Measurements from ENCODE around the gene CARD14. TPM values are rescaled to one million over a fixed set of nuclear protein-coding genes. Genes with fewer than 3 reads are reported as not detected.

CARD14 gene
- total RNA-seq, 1 experiment from 2014 or later, result 0.24 TPM

GRCh38 chr17:80187515-80187941 is 17.7 kb downstream of the CARD14 start:
- Histone ChIP-seq H3T11ph (ENCODE audit: low read length) (no peak overlapping the region), H4K5ac (ENCODE audit: insufficient read length, low read depth, low read length) (no peak overlapping the region), H3K79me1 (ENCODE audit: insufficient read depth, low read depth, low read length, poor library complexity, severe bottlenecking) (no peaks in the 10 kb centered on the region), H2BK120ac (ENCODE audit: low read depth, low read length, poor library complexity, severe bottlenecking) (no peak overlapping the region), H3K9me3 (ENCODE audit: control insufficient read depth, low read depth, low read length) (no peaks in the 10 kb centered on the region), H3K23ac (ENCODE audit: insufficient read length, low read depth, low read length) (no peak overlapping the region), H3K56ac (ENCODE audit: insufficient read length, low read depth, low read length) (no peak overlapping the region), H2BK5ac (ENCODE audit: insufficient read length, low read length) (no peak overlapping the region), H3K4me1 (ENCODE audit: insufficient read depth, low read length) (no peaks in the 10 kb centered on the region), H2AFZ (ENCODE audit: low read length) (no peak overlapping the region), H3K4me2 (ENCODE audit: insufficient read depth, insufficient read length, low read length) (no peak overlapping the region), H2BK20ac (ENCODE audit: low read depth, low read length, poor library complexity, severe bottlenecking) (no peak overlapping the region), H3K14ac (ENCODE audit: insufficient read depth, low read length) (no peak overlapping the region), H3K27ac (ENCODE audit: insufficient read length, low read depth, low read length) (no peak overlapping the region), H3K27me3 (ENCODE audit: insufficient read depth, low read length) (no peaks in the 10 kb centered on the region), H2BK12ac (ENCODE audit: insufficient read length, low read depth, low read length) (no peak overlapping the region), H4K8ac (replicated peaks; ENCODE audit: insufficient read length, low read depth, low read length) (no peak overlapping the region), H4K20me1 (ENCODE audit: control insufficient read depth, insufficient read depth, insufficient read length) (no peaks in the 10 kb centered on the region), H3K9ac (ENCODE audit: extremely low read depth, insufficient read length, low read length) (no peak overlapping the region), H3K23me2 (ENCODE audit: insufficient read length, low read depth, low read length, poor library complexity, severe bottlenecking) (no peaks in the 10 kb centered on the region), H3K79me2 (ENCODE audit: insufficient read depth, low read length) (no peaks in the 10 kb centered on the region), H3K18ac (ENCODE audit: insufficient read length, low read depth, low read length) (no peak overlapping the region), H2BK15ac (ENCODE audit: low read depth, low read length) (no peak overlapping the region), H4K91ac (ENCODE audit: insufficient read length, low read depth, low read length) (no peak overlapping the region), H3K4ac (ENCODE audit: low read depth, low read length) (no peak overlapping the region), H2AK5ac (ENCODE audit: insufficient read length, low read length) (no peak overlapping the region)
- Mint-ChIP-seq H3K4me1 (peaks cover 2 to 14% of the 10 kb centered on the region in 2 experiments; a peak in 3 of 4 replicates), H3K27me3 (ENCODE audit: low read depth) (peaks cover 6% of the 10 kb centered on the region), H3K27ac (no peak overlapping the region), H3K4me3 (no peak overlapping the region), H3K9me3 (no peaks in the 10 kb centered on the region), H3K36me3 (ENCODE audit: insufficient read depth in 1 of 3, low read depth in 3 of 3) (no peaks in the 10 kb centered on the region)
- no peak for DNase-seq
- WGBS (ENCODE audit: extremely low coverage, insufficient read length, low lambda C conversion rate), result no CpG with 5 or more reads among the region's 18 CpGs
- no peak for TF ChIP-seq CTCF (conservative IDR thresholded peaks at IDR 0.05)
